ENCODE results near the gene HDAC5. TPM values are rescaled to one million over a fixed set of nuclear protein-coding genes. Genes with fewer than 3 reads are reported as not detected.

The HDAC5 gene
- total RNA-seq, 1 experiment from 2014 or later: 33.1 TPM

DNA sequence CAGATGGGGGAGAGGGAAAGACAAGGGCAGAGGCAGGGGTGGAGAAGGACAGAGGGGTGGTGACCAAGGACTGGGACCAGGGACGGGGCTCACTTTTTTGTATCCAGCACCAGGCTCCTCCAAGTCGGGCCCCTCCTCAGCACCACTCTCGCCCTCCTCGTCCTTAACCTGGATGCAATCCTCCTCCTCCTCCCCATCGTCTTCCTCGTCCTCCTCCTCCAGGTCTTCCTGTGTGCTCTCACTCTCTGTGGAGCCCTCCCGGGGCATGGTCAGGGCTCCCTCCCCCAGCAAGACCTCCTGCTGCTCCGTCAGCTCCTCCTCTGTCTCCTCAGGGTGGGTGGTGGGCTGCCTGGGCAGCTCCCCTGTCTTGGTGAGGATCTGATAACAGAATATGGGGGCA is 36.1 kb downstream of the HDAC5 start:
- DNase-seq (ENCODE audit: low read depth): no peak

DNA sequence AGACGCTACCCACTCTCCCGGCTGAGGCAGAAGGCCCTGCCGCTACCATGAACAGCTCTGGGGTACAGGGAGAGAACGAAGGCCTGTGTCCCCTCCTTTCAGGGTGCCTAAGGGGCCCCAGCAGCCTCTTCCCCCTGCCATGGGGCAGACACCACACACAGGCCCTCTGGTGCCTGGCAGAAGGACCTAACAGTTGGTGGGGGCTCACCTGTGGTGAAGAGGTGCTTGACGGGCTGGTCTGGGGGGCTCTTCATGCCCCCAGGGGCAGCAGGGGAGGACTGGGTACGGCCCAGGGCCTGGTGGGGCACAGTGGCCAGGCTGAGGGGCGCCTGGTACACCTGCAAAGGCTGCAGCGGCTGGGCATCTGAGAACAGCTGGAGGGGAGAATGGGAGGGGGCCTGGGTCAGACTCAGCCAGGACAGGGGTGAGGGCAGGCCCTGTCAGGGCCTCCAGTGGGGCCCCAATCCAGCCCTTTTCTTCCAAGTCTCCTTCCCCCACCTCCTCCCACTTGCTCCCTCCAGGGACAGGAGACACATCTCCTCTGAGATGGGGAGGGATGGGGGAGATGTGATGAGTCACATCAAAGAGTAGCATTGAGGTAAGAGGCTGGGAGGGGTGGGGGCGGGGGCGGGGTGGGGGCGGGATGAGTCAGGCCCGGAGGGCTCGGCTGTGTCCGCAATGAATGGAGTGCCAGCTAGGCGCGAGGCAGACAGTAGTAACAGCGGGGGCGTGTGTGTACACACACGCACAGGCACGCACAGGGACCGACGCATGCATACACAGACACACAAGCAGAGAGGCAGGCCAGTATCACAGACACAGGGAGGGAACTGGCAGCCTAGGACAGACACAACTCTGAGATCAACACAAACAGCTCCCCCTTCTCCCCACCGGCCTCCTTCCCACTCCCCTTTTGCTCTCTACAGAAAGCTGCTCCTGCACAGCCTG is 36.8 kb downstream of the HDAC5 start:
- DNase-seq (ENCODE audit: low read depth): peak; percentile 89

DNA sequence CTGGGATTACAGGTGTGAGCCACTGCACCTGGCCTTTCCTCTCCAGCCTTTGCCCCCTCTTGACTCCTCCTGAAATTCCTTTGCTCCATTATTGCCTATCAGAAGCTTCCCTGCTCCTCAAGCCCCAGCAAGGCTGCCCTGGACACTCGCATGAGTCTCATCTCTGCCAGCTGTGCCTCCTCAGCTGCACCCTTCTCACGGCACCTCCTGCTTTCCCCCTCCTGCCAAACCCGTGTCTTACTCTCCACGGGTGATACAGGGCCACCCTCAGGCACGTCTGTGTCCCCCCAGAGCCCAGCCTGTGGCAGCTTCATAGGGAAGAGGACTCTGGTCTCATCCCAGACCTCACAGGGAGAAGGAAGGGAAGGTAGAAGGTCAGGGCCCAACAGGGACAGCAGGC is 37.5 kb downstream of the HDAC5 start:
- no peak for DNase-seq (ENCODE audit: low read depth)

DNA sequence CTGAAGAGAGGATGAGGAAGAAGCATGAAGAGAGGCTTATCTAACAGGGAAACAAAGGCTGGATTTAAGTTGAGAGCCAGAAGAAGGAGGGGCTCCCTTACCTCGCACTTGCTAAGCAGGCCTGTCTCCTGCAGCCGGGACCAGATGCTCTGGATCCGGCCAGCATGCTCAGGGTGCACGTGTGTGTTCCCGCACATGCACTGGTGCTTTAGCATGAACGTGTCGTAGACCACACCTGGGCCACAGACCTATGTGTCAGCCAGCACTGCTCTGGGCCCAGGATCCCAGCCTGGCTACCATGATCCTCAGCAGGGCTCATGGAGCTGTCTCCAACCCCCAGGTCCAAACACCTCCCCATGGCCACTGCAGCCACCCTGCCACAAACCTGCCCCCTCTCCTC is 38.5 kb downstream of the HDAC5 start:
- no peak for DNase-seq (ENCODE audit: low read depth)

DNA sequence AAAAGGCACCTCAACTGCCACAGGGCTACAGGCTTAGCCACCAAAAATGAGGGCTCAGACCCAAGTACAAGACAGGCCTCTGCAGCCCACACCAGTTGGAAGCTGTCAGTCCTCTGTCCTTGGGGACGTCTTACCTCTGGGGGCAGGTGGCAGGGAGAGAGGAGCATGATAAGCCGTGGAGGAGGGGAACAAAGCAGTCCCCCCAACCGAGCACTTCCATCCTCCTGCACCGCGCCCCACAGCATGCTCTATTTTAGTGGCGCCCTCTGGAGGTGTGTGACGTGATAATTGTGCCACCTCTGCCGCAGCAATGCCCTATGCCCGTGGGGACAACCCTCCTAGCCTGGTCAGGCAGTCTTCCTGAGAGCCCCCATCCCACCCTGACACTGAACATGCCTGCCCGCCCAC is 39.3 kb downstream of the HDAC5 start:
- DNase-seq (ENCODE audit: low read depth): no peak

DNA sequence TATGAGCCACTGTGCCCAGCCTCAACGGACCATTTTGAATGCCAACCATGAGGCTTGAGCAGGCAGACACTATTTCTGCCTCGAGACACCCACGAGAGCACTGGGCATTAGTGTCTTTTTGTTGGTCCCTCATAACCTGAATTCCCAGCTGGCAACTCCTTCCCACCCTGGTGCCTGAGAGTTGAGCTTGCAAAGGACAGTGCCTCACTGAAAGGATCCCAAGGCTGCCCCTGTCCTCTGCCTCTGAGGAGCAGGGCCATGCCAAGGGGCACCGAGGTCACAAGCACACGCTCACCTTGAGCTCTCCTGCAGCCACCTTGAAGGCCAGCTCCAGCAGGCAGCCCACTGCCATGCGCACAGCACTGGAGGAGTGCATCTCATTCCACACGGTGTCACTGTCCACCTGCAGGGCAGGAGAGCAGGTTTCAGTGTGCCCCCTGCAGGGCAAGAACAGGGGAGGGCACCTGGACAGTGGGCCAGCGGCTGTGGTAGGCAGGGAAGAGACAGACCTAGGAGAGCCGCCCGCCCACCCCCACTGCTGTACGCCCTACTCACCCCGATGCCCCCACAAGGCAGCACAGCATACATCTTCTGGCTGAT is 40.1 kb downstream of the HDAC5 start:
- DNase-seq (ENCODE audit: low read depth): peak; percentile 36

DNA sequence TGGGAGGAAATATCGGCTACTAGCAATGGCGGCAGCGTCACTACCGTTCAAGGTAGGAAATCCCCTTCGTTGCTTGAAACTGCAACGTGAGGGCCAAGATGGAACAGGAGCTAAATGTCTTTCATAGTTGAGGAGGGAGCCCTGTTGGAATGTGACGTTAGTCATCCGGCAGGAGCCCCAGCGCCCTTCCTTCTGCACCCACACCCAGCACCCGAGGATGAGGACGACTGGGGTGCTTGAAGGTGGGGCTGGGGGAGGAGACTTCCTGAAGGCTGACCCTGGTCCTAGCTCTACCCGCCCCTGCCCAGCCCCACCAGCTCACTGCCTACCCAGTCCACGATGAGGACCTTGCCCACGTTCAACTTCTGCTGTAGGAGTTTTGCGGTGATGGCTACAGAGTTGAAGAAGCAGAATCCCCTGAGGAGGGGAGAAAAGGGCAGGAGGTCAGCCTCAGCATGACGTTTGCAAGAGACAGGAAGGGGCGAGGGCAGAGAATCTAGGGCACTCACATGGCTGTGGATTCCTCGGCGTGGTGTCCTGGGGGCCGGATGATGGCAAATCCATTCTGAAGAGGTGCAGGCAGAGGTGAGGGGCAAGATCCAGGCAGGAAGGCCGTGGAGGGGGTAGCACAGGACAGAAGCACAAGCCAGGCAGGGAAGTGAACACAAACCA is 41.0 kb downstream of the HDAC5 start:
- DNase-seq (ENCODE audit: low read depth): no peak

DNA sequence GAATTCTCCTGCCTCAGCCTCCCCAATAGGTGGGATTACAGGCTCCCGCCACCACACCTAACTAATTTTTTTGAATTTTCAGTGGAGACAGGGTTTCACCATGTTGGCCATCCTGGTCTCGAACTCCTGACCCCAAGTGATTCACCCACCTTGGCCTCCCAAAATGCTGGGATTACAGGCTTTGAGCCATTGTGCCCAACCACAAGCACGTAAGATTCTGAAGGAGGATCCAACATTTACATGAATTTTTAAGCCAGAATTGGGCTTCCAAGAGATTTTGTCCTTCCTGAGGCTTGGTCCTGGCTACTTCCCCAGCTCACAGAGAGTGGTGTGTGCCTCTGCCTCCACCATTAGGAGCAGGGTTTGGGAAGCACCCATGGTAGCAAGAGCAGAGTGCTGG is 41.8 kb downstream of the HDAC5 start:
- DNase-seq (ENCODE audit: low read depth): no peak

DNA sequence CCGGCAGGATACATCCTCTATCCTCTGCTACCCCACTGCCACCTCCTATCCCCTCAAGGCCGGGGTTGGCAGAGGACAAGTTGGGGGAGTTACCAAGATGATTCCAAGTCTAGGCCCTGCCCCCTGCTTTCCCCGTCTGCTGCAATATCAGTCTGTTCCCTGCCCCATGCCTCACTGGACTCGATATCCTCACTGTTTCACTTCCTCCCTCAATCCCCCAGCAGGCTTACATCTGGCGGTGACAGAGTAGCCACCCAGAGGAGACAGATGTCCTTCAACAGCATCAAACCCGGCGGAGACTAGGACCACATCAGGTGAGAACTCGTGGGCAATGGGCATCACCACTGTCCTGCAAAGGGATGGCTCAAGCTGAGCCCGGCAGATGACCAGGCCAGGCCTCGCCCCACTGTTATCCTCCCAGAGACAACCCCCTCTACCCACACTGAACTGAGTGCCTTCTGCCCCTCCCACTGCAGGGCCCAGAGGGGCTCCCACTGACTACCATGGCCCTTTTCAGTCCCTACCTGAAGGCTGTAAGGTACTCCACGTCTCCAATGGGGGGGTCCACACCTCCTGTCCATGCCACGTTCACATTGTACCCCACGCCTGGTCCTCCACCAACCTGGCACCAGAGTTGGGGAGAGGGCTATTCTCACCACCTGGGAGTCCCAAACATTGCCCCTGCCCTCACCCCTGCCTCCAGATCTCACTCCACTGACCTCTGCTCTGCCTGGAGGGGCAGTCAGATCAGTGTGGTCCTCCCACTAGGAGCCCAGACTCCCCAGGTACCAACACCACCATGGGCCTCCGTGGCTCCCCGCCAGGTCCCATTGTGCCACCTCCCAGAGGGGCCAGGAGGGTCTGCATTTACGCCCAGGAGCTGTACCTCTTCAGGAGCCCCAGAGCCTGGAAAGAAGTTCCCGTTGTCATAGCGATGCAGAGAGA is 43.3 kb downstream of the HDAC5 start:
- no peak for DNase-seq (ENCODE audit: low read depth)

DNA sequence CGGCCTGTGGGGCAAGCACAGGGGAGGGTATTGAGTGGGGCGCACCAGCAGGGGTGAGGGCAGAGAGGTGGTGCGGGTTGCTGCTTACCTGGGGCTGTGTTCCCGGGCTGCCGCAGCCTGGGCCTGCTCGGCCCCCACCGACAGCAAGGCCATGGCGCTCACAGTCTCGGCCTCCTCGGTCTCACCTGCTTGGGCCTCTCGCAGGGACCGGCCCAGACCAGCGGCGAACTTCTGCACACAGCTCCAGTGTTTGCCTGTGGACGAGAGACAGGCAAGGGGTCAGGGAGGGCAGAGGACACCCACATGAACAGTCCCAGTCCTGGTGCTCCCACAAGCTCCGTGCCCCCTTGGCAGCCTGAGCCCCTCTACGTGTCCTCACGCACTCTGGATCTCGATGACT is 45.0 kb downstream of the HDAC5 start:
- DNase-seq (ENCODE audit: low read depth): no peak

DNA sequence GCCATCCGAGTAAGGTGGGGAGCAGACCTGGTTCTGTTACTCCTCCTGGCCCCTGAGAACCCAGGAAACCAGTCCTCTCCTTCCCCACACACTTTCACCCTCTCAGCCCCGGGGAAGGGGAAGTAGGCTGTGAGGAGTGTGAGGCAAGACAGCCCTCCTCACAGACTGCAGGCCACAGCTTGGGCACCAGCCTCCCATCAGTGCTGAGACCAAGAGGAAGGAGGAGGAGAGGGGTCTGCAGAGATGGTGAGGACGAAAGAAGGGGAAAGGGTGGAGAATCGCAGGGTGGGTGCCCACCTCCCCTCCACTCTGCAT is 45.9 kb downstream of the HDAC5 start:
- no peak for DNase-seq (ENCODE audit: low read depth)

DNA sequence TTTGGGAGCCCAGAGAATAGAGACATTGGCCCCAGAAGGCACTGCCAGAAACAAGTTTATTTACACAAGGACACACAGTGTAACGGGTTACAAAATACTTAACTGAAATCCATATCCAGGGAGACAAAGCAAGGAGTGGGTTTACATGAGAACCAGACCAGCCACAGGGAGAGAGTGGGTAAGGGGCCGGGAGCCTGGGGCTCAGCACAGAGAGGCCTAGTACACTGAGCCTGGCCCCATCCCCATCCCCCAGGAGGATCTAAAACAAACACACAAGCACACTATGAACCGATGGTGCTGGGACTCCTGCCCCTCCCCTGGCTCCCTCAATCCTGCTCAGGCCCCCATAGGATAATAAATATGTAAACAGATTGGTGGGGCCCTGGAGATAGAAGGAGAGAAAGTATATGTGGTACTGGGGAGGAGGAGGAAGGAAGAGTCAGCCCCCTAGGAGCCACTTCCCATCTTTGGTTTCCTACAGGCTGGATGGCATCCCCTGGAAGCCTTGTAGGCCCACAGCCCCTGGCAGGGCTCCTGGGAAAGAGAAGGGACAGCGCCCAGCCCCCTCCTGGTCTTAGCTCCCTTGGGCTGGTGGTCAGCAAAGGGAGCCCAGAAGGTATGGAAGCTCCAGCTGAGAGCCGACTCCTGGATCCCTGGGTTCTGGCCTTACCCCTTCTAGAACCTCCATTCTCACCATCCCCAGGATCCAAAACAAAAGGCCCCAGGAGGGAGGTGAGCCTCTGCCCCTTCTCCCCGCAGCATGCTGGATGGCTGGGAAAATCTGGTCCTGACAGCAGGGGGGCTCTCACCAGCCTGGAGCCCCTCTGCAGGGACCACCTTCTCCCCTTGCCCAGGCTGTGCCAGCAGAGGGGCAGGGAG is 46.5 kb downstream of the HDAC5 start:
- DNase-seq (ENCODE audit: low read depth): no peak

DNA sequence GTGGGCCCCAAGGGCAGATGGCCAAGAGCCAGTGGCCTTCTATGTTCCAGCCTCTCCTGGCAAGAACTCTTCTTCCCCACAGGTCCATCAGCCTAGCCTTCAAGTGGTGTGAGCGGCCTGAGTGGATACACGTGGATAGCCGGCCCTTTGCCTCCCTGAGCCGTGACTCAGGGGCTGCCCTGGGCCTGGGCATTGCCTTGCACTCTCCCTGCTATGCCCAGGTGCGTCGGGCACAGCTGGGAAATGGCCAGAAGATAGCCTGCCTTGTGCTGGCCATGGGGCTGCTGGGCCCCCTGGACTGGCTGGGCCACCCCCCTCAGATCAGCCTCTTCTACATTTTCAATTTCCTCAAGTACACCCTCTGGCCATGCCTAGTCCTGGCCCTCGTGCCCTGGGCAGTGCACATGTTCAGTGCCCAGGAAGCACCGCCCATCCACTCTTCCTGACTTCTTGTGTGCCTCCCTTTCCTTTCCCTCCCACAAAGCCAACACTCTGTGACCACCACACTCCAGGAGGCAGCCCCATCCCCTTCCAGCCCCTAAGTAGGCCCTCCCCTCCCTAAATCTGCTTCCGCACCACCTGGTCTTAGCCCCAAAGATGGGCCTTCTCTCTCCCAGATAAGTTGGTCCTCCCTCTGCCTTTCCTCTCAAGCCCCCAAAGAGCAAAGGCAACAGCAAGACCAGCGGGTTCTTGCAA is 47.7 kb downstream of the HDAC5 start:
- DNase-seq (ENCODE audit: low read depth): no peak

DNA sequence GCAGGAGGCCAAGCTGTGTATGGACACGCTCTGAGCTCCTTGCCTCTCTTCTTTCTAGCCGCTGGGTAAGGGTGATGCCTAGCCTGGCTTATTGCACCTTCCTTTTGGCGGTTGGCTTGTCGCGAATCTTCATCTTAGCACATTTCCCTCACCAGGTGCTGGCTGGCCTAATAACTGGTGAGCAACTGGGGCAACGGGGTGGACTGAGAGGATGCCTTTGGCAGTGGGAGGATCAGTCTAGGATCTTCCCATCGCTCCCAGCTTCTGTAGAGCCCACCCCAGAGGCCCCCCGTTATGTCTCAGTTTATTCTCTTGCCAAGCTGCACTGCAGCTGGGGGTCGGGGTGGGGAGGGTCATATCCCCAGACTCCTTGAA is 48.5 kb downstream of the HDAC5 start:
- no peak for DNase-seq (ENCODE audit: low read depth)

DNA sequence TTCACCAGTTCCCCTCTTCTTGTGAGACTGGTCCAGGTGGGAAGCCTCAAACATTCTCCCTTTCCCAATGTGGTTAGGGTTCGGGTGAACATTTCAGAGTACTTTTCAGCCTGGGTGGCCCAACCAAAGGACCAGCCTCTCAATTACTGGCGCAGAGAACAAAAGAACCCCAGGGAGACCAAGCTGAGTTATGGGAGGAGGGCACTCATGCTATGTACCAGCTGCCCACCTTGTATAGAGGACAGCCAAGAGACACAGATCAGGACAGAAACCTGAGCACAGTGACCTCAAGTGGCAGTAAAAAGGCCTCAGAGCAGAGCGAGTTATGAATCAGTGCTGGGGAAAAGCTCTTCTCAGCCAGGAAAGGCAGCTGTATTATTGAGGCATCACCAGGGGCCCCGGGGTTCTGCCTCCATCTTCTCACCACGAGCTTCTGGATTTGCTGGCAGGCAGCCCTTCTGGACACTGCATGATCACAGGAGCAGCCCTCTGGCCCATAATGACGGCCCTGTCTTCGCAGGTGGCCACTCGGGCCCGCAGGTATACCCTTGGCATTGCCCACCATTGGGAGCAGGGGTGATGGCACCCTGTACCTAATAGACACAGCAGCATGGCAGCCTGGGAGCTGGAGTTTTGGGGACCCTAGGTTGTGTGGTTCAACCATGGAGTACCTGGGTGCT is 49.1 kb downstream of the HDAC5 start:
- DNase-seq (ENCODE audit: low read depth): no peak

DNA sequence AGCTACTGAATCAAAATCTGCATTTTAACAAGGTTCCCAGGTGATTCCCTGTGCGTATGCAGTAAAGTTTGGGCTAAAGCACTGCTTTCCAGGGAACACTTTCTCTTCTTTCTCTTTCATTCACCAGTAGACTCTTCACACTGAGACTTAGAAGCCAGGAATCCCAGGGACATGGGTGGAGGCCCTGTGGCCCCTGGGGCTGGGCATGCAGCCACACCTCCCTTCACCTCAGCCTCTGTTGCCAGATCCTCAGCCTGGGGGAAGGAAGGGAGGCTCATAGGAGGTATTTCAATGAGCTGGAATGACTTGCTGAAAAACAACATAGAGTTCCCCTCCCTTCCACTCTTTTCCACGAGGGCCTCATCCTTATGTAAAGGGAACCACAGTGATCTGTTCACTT is 51.7 kb downstream of the HDAC5 start:
- DNase-seq (ENCODE audit: low read depth): no peak

DNA sequence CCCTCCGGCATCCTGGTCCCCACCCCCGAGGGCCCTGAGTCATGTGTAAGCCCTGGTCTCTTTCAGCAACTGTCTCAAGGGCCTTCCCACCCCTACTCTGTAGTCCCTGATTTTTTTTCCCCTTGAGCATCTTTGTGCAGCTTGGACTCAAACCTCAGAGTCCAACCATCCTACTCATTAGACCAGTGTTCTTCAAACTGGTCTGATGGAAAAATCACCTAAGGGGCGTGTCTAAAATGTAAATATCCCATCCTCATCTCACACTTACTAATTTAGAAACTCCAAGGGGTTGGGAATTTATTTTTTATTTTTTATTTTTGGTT is 52.3 kb downstream of the HDAC5 start:
- DNase-seq (ENCODE audit: low read depth): no peak

DNA sequence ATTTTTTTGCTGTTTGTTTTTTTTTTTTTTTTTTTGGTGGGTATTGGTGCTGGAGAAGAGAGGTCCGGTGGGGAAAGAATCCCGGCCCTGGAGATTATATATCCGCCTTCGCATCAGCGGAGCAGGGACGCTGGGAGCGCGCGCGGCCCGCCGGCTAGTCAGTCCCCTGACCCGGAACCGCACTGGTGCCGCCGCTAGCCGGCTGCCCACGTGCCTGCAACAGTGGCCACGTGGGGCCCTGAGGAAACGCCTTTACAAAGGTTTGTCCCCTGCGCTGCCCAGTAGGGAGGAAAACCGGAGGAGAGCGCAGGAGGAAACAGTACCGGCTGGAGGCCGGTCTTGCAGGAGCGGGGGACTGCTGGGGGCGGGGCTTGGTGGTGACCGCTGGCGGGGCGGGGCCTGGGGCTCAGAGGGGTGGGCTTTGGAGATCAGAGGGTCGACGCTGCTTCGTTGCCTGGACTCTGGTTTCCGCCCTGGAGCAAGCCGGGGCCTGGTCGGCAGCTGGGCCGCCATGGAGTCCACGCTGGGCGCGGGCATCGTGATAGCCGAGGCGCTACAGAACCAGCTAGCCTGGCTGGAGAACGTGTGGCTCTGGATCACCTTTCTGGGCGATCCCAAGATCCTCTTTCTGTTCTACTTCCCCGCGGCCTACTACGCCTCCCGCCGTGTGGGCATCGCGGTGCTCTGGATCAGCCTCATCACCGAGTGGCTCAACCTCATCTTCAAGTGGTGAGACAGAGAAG is 52.8 kb downstream of the HDAC5 start, which contains the start of gene G6PC3:
G6PC3 (plus strand) TSS at position 281 of the 743 bp plus-strand sequence; CDS start at position 512, 231 bp downstream.
- peak; percentile 96 for DNase-seq (ENCODE audit: low read depth)

DNA sequence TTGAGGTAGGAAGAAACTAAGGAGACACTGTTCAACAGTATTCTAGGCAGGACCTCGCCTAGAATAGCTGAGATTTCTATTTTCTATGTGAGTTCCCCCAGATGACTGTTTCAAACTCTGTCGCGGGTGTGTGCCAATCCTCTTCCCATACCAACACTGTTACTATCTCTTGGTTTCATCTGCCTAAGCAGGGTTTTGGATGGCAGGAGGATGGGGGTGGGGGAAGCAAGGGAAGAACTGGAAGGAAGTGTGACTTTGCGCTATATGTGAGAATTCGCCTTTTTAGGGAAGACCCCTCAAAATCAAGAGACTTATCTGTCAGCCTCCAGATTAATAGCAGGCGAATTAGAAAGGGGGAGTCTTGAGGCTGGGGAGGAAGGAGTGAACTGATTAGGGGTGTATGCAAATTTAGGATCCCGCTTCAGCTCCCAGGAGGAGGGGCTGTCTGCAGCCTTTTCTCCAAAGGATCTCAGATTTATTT is 53.4 kb downstream of the HDAC5 start:
- DNase-seq (ENCODE audit: low read depth): no peak
